Urinary bladder (tissue), 4 donors: Measurements from ENCODE around the gene KCNA10. TPM values are rescaled to one million over a fixed set of nuclear protein-coding genes. Genes with fewer than 3 reads are reported as not detected.

ENCODE experiments used
- DNase-seq: peaks from one replicate; pipeline ENCODE4 v3.0.0-alpha.2; 2015; ENCODE audit errors: extremely low spot score
- H3K27ac ChIP-seq: one replicate; pipeline ENCODE4 v1.5.1; 2013; ENCODE audit warnings: low read depth, mild to moderate bottlenecking, moderate library complexity
- H3K36me3 ChIP-seq: one replicate; pipeline ENCODE4 v1.6.1; 2013; ENCODE audit warnings: mild to moderate bottlenecking, moderate library complexity; ENCODE audit not compliant: insufficient read depth
- H3K4me1 ChIP-seq: one replicate; pipeline ENCODE4 v1.6.1; 2013; ENCODE audit warnings: mild to moderate bottlenecking, moderate library complexity; ENCODE audit not compliant: insufficient read depth
- H3K4me3 ChIP-seq: one replicate; pipeline ENCODE4 v1.5.1; 2013; ENCODE audit warnings: low read depth, low read length
- WGBS: extraction: QIAGEN DNeasy Blood & Tissue Kit; methylation state at CpG from one replicate; pipeline ENCODE4 v1.1.7; 2013; 5-methylcytosine and 5-hydroxymethylcytosine counted together
- polyA plus RNA-seq: library from polyadenylated mRNA; stranded (reverse); fragments of 200-250 nt; gene quantifications from one replicate; pipeline ENCODE4 v1.2.3, GENCODE V29; 2013
- total RNA-seq: library from RNA; depleted of rRNA; stranded (reverse); fragments of >200 nt; gene quantifications from one replicate; pipeline ENCODE4 v1.2.3, GENCODE V29; 2014
- donor health status: healthy with polysubstance abuse.
- donor health status: healthy.

The KCNA10 gene
- total and polyA plus RNA-seq, 2 donors = not detected

DNA sequence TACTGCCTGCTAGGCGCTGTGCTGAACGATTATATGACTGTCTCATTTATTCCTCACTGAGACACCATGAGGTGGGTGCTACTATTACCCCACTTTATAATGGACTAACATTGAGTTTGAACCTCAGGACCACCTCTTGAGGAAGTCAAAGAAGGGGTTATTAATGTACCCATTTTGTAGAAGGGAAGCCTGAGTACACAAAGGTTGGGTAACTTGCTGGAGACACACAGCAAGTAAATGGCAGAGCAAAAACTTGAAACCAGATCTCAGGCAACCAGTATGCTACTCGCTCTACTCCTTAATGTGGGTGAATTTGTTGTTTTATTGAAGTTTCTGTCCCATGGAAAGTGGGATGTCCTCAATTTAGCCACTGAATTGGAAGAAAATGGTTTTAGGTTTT, 30.1 kb downstream of the KCNA10 start:
- 66% methylated on average over 3 of the region's 3 CpGs for WGBS
- no peak for DNase-seq
- Histone ChIP-seq H3K4me3 (no peak overlapping the region), H3K36me3 (no peaks in the 10 kb centered on the region), H3K27ac (no peak overlapping the region), H3K4me1 (no peaks in the 10 kb centered on the region)

DNA sequence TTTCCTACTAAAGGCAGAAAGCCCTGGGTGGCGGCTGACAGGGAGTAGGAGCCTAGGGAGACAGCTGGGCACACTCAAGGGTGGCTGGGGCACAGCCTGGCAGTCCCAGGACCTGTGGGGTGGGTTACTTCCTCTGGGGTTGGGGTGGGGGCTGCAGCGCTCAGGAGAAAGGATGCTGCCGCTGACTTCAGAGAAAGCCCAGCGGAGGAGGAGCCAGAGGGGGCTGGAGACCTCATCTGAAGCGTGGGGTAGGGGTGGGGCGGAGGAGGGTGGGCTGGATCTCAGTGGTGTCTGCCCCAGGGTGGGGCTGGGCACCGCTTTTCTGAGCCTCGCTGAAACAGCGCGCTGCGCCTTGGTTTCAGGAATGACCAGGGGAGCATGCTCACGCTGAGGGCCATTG, 30.8 kb downstream of the KCNA10 start:
- Histone ChIP-seq H3K27ac (no peak overlapping the region), H3K4me1 (no peaks in the 10 kb centered on the region), H3K4me3 (no peak overlapping the region), H3K36me3 (no peaks in the 10 kb centered on the region)
- WGBS = 70% methylated on average over 12 of the region's 12 CpGs
- no peak for DNase-seq

DNA sequence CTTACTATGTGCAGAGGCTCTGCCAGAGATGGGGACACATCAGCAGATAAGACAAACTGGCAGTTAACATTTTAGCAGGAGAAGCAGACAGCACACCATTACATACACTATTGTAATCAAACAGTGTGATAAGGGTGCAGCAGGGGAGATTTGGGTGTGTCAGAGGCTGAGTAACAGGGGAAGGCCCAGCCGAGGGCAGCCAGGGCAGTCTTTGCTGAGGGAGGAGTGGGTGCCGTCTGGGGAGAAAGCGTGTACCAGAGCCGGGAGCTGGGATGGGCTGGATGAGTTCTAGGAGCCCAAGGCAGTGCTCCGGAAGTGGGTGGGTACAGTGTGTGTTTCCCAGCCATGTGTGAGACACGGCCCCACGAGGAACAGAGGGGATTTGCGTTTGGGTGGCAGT, 31.2 kb downstream of the KCNA10 start:
- Histone ChIP-seq H3K36me3 (no peaks in the 10 kb centered on the region), H3K4me3 (no peak overlapping the region), H3K4me1 (no peaks in the 10 kb centered on the region), H3K27ac (no peak overlapping the region)
- WGBS = 45% methylated on average over 8 of the region's 8 CpGs
- no peak for DNase-seq

DNA sequence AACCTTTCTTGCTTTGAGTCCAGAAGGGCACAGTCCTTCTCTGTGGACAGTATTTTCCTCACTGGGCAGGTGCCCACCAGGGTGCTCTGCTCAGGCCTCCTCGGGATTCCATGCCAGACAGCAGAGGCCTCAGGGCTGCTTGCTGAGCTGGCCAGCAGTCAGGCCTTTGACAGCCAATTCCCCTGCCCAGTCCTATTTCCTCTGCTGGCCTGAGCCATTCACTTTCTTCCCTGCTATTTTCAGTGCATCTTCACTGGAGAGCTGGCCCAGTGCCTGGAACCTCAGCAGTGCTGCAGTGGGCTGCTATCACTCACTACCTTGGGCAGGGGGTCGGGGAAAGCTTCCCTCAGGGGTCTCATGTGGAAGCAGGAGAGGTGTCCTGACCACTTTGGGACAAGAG, 33.2 kb downstream of the KCNA10 start:
- no peaks in the 10 kb centered on the region for H3K36me3 ChIP-seq
- no peaks in the 10 kb centered on the region for H3K4me1 ChIP-seq
- no peak for DNase-seq
- H3K4me3 ChIP-seq = no peak overlapping the region
- H3K27ac ChIP-seq = no peak overlapping the region
- 46% methylated on average over 2 of the region's 2 CpGs for WGBS

DNA sequence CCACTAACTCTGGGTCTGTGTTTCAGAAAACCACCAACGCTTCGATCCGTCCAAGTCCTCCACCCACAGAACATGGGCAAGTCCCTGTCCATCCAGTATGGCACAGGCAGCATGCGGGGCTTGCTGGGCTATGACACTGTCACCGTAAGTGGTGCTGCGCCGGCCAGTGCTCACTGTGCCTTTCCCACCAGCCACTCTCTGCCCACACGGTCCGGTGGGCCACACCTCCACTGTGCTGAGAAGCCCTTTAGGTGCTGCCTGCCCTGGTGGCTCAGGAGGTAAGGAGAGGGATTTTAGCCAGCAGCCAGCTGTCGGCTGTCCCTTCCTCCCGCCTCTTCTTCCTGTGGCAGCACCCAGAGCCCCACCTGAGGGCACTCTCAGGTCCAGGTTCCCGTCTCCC, 34.2 kb downstream of the KCNA10 start:
- H3K4me1 ChIP-seq = no peaks in the 10 kb centered on the region
- H3K36me3 ChIP-seq = no peaks in the 10 kb centered on the region
- DNase-seq = no peak
- 85% methylated on average over 12 of the region's 12 CpGs for WGBS
- H3K27ac ChIP-seq = no peak overlapping the region
- H3K4me3 ChIP-seq = no peak overlapping the region

DNA sequence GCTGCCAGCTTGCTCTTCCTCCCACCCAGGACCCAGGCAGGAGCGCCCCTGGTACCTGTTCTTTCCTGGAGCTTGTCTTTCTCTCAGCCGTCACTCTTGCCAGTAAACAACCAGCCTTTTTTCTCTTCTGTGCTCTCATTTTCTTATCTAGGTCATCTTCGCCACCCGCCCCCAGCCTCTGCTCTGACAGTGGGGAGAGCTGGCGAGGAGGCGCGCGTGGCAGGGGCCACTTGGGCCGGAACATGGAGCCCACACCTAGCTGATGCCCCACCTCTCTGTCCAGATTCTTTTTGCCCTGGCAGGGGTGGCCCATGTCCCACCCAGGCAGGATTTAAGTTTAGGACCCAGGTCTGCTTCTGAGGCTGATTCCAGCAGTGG, 35.7 kb downstream of the KCNA10 start:
- H3K27ac ChIP-seq = no peak overlapping the region
- H3K4me1 ChIP-seq = no peaks in the 10 kb centered on the region
- no peak for DNase-seq
- H3K36me3 ChIP-seq = no peaks in the 10 kb centered on the region
- H3K4me3 ChIP-seq = no peak overlapping the region
- WGBS = 63% methylated on average over 9 of the region's 9 CpGs

DNA sequence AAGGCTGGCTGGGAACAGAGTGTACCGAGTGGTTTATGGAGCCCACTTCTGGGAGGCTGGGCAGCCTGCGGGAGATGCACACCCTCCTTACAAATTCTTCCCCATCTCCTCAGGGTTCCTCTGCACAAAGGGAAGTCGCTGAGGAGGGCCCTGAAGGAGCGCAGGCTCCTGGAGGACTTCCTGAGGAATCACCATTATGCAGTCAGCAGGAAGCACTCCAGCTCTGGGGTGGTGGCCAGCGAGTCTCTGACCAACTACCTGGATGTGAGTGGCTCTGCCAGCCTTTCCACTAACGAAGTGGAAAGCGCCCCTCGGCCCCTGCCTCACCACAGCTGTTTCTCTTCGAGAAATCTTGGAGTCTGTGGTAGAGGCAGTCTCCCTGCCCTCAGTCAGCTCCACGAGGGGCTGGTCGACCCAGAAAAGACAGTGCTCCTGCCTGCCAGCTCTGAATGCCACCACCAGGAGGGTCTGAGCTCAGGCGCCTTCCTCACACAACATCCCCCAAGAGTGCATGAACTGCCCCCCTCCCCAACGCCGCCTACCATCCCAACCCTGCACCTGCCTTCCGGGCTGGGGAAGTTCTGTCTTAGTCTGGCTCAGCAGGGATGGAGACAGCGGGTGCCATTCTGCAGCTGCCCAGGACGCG, 36.2 kb downstream of the KCNA10 start:
- H3K27ac ChIP-seq = no peak overlapping the region
- no peak for DNase-seq
- 48% methylated on average over 18 of the region's 18 CpGs for WGBS

DNA sequence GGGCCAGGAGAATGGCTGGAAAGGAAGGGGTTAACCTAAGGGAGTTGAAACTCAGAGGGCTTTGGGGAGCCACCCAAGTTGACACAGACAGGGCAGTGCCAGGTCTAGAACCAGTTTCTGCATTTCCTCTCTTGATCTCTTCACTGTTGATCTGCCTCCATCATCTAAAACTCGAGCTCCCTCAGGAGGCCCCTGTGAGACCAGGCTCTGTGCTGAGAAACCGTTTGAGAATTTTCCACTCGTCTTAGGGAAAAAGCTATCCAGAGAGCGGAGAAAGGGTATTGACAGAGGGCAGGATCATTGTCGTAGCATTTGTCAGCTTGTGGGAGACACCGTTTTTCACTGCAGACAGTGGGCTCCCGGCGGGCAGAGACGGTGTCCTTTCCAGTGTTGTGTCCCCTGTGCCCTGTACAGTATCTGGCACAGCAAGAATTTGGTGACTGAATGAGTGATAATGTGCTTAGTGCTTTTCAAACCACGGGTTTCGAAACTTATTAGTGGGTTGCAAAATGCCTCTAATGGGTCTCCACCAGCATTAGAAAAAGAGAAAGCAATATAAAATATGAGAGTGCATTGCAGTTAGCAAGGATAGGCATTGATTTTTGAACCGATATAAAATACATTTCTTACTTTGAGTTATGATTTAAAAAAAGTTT, 36.9 kb downstream of the KCNA10 start:
- H3K36me3 ChIP-seq = no peaks in the 10 kb centered on the region
- H3K4me1 ChIP-seq = no peaks in the 10 kb centered on the region
- no peak overlapping the region for H3K27ac ChIP-seq
- DNase-seq = no peak
- WGBS = 58% methylated on average over 12 of the region's 12 CpGs
- H3K4me3 ChIP-seq = no peak overlapping the region

More for the DNA sequence above, 36.2 kb downstream of the KCNA10 start:
- no peaks in the 10 kb centered on the region for H3K4me1 ChIP-seq
- no peaks in the 10 kb centered on the region for H3K36me3 ChIP-seq
- no peak overlapping the region for H3K4me3 ChIP-seq

DNA sequence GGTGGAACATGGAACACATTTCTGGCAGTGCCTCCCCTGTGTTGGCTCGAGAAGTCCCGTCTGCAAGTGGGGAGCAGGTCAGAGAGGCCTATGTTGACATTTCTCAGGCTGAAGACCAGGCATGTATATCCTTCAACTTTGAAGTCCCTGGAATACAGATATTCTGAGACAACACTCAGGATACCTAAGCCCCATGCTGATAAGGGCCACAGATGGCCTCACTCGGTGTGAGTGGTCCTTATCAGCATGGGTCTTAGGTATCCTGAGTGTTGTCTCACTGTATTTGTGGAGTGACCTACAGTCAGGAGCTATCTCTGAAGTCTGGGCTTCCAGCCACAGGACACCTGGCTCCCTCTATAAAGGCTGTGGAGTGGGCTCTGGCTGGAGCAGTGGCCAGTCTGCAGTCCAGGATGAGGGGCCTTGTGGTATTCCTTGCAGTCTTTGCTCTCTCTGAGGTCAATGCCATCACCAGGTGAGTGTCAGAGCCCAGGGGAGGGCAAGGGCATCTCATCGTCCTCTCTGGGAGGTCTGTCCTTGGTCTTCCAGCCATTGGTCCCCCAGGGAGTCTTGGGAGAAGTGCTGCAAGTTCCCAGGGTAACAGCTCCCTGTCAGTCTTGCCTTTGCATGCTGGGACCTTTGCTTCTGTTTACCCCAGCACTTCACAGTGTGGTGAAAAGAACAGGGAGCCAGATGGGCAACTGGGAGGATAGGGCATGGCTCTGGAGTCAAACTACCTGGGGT, 38.4 kb downstream of the KCNA10 start:
- WGBS = 35% methylated on average over 4 of the region's 4 CpGs
- Histone ChIP-seq H3K4me3 (no peak overlapping the region), H3K27ac (no peak overlapping the region), H3K36me3 (no peaks in the 10 kb centered on the region), H3K4me1 (no peaks in the 10 kb centered on the region)
- no peak for DNase-seq

DNA sequence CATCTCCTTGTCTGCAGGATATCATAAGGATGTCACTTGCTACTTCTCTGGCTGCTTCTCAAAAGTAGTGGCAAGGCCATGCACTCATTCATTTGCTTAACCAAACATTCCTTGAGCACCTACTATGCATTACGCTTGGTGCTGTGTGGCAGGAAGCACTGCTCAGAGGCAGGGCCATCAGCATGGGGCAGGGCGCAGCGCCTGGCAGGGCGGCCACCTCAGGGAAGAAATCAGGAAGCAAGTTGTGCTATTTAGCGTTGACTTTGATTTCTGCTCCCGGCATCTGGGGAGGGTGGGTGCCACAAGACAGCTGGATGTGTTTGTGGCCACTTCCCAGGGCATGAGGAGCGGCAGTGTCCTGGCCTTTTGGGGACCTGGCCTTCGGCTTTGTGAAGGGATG, 40.1 kb downstream of the KCNA10 start:
- Histone ChIP-seq H3K27ac (no peak overlapping the region), H3K4me3 (no peak overlapping the region), H3K4me1 (no peaks in the 10 kb centered on the region), H3K36me3 (no peaks in the 10 kb centered on the region)
- 93% methylated on average over 8 of the region's 8 CpGs for WGBS
- no peak for DNase-seq

DNA sequence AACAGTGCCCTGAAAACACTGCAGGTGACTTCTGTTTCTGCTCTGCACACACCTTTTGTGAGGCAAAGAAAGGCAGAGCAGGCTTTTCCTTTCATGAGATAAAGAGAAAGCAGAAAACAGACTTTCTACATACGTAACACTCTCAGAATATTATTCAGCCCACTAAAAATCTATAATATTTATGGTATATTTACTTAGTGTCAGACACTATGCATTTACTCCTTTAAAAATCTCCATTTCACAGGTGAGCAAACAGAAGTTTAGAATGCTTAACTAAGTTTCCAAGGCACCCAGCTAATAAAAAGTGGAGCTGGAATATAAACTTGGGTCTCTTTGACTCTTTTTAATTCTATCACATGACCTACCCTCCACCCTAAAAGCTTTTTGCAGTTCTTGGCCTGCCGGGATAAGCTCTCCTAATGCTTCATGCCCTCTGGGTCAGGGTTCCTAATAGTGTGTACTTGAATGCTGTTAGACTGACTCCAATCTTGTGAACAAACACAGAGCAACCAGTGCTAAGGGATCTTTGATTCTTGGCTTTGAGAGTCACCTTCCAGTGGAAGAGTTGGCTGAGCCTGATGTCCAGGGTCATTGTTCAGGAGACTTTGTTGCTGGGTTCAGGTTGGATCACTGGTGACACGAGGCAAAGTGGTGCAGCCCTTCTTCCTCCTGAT, 40.9 kb downstream of the KCNA10 start:
- Histone ChIP-seq H3K4me3 (no peak overlapping the region), H3K4me1 (no peaks in the 10 kb centered on the region), H3K36me3 (no peaks in the 10 kb centered on the region), H3K27ac (no peak overlapping the region)
- WGBS = 73% methylated on average over 3 of the region's 3 CpGs
- peak; percentile 41 for DNase-seq

DNA sequence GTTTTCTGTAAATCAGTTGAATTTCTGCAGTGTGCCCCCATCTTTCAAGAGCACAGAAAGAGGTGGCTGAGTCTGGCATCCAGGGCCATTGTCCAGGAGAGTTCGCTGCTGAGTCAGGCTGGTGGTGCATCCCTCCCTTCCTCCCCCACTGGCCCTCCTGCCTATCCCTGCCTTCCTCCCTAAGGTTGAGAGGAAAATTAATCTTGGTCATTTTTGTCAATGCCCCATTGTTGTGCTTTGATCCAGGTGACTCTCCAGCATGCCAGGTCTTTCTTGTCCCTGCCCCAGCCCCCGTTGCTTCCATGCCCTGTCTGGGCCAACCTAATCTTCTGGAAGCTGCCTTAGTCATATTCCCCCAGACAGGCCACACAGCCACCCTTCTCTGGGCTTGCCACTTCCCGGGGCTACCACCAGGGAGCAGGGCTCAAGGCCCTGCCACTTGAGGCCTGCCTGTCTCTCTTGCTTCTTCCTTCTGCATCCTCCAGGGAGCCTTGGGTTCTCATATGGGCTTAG, 41.5 kb downstream of the KCNA10 start:
- Histone ChIP-seq H3K4me3 (no peak overlapping the region), H3K36me3 (no peaks in the 10 kb centered on the region), H3K4me1 (no peaks in the 10 kb centered on the region), H3K27ac (no peak overlapping the region)
- 65% methylated on average over 3 of the region's 3 CpGs for WGBS
- DNase-seq = no peak

DNA sequence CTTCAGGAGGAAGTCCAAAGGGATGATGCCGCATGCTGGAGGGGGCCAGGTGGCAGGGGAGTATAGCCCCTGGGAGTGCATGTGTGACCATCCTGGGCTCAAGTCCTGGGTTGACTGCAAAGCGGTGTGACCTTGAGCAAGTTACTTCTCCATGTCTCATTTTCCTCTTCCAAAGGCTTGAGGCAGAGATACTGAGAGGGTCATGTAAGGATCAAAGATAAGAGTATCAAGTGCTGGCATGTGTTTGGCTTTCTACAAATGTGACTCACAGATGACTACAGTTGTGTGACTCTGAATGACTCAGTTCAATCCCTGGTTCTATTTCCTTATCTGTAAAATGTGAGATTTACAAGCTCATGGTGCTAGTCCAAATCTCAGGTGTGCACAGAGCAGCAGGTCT, 41.9 kb downstream of the KCNA10 start:
- WGBS = 88% methylated on average over 2 of the region's 2 CpGs
- Histone ChIP-seq H3K36me3 (no peaks in the 10 kb centered on the region), H3K27ac (no peak overlapping the region), H3K4me1 (no peaks in the 10 kb centered on the region), H3K4me3 (no peak overlapping the region)
- DNase-seq = no peak
